Epidermal melanocyte (primary cell): ENCODE measurements around the gene MRPL2.
"Not testable (repeated sequence)": the region's sequence is repeated elsewhere in the genome, so short reads cannot be mapped to it uniquely, and the experiment has no call there.

Experiments used
- DNase-seq: peaks from one replicate; pipeline ENCODE4 v3.0.0; 2011; ENCODE audit warnings: low spot score; ENCODE audit not compliant: insufficient read length

Gene MRPL2

DNA sequence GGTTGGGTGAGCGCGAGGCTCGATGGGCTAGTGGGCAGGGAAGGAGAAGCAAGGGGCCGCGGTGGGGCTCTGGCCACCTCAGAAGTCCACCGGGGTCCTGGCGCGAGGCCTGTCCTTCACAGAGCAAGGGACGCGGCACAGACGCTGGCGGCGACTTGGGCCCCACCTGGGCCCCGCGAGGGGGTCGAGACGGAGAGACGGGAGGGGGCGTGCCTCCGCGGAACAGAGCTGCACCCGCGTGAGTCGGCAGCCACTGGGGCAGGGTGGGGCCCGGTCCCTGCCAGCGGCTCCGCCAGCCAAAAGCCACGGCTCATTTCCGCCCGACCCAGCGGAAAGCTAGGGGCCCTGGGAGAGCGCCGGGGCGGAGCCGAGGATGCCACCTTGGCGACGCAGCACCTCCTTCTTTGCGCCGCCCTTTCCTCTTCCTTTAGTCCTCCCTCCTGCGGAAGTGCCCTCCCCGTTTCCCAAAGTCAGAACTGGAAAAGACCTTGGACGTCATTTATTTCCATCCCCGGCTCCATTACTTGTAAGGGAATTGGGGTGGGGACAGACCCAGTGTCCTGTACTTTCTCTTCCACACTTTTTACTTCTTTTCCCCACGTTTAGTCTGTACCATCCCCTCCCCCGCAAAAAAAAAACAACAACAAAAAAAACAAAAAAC, 5.6 kb downstream of the MRPL2 start, which contains the start of gene CUL7:
Gene CUL7 (minus strand): TSS at position 307 of the 661 bp plus-strand sequence. CDS start 1,063 bp downstream, outside the sequence.
- peak; percentile 99 for DNase-seq

DNA sequence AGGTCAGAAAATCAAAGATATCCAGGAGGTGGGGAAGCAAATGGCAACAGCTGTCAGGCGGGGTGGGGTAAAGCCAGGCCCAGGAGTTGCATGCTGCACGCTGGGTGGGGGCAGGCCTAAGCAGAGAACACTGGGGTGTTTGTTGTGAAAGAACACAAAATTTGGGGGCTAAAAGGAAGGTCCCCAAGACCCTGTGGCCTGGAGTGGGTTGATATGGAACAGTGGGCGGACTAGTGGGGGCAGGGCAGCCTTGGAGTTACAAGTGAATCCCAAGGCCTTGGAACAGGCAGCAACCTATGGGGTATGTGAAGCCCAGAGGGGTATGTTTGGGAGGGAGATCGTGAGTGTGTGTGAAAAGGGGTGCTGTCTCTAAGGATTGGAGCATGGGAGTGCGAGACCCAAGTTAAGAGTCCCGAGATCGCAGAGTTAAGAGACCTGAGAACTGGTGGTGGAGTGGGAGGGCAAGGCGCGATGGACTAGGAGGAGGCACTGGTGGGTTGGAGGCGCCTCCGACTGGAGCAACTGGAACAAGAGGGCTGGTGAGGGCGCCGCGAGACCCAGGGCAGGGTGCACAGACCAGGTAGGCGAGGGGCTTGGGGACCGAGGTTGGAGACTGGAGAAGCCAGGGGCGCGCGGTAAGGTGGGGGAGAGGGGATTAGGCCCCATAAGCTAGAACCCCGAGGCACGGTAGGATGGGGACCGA, 6.2 kb downstream of the MRPL2 start:
- DNase-seq = no peak

DNA sequence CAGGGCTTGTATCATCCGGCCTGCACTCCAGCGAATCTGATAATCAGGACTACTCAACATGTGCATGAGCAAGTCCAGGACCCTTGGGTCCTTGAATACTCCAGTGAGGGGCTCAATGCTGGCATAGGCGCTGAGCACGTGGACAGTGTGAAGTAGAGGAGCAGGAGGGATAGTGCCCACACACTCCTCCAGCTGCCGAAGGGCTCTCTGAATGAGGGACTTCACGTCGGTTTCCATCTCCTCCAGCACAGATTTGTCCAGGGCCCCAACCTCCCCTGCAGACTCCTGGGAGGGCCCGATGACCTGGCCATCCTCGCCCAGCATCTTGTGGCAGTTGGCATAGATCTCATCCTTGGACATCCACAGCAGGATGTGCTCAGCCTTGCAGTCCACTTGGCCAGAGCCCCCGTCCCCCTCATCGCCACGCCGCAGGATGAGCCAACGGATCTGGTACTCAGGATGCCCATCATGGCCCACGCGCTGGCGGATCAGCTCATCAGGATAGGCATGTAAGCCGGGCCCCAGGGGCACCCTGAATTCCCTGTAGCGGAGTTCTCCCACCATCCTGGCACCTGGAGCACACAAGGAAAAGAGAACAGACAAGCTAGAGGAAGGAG, 6.9 kb downstream of the MRPL2 start:
- DNase-seq = no peak

DNA sequence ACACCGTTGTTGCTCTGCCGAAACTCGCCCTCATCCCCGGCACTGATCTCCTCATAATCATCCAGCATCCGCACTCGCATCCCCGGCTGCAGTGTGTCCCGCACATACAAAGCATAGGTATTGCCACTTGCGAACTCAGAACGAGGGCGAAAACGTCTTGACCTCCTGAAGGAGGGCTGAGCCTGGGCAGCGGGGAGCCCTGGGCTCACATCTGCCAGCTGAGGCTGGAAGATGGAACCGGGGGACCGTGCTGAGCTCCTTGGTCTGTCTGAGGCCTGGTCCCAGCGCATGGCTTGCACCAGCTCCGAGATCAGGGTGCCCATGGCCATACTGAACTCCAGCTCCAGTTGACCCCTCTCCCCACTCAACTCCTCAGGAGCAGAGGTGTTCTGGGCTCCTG, 8.3 kb downstream of the MRPL2 start:
- DNase-seq = peak; percentile 10

DNA sequence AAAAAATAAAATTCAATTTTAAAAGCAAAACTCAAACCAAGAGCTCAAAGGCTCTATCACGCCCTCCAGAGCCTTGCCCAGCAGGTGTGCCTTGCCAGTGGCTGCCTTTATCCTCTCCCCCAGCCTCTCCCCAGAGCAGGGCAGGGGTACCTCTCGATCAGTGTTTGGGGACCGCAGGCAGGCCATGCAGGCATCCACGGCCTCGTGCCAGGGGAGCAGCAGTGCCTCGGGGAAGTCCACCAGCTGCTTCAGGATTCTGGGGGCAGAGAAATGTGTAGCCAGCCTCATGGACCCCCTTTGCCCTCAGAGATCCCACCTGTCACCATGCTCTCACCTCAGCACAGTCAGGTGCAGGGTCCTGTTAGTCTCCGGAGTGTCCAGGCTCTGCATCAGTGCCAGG, 11.2 kb downstream of the MRPL2 start:
- DNase-seq = peak; percentile 5

DNA sequence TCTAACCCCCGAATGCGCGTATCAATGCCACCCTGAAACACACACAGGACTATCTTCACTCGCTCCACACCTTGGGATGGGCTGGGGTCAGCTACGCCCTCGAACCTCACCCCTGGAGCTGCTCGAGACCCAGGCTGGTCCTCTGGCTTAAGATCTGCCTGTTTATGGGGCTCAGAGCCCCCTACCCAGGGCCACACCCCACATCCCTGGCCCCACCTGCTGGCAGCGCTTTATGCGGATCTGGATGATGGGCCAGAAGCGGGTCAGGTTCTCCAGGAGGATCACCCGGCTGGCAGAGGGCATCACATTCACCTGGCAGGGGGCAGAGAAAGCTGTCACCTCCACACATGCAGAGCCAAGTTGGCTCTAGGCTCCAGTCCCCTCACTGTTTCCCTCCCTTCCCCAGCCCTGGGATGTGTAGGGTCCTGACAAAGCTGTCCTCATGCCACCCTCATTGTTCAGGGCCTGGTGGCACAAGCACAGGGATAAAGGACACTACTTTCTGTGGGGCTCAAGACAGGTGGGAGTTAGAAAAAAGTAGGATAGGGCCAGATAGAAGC, 13.8 kb downstream of the MRPL2 start:
- peak; percentile 5 for DNase-seq

DNA sequence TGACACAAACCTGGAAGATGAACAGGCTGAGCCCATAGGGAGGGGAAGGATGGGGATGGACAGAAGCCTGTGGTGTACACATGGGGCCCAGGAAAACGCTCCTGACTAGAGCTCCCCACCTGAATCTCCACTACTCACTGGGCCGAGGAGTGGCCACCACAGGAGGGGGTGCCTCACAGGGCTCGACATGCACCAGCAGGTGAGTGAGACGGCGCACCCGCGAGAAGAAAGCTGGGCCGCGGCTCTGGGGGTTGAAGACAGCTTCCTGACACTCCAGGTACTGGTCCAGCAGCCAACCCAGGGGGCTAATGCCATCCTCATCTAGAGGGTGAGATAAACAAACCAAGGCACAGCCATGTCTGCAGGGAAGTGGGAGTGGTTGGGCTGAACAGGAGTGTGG, 15.9 kb downstream of the MRPL2 start:
- DNase-seq = no peak

DNA sequence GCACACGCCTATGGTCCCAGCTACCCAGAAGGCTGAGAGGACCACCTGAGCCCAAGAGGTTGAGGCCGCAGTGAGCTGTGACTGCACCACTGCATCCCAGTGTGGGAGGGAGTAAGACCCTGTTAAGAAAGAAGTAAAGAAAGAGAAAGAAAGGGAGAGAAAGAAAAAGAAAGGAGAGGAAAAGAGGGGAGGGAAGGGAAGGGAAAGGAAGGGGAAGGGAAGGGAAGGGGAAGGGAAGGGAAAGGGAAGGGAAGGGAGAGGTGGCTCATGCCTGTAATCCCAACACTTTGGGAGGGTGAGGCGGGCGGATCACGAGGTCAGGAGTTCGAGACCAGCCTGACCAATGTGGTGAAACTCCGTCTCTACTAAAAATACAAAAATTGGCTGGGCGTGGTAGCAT, 17.8 kb downstream of the MRPL2 start:
- not testable (repeated sequence) for DNase-seq

DNA sequence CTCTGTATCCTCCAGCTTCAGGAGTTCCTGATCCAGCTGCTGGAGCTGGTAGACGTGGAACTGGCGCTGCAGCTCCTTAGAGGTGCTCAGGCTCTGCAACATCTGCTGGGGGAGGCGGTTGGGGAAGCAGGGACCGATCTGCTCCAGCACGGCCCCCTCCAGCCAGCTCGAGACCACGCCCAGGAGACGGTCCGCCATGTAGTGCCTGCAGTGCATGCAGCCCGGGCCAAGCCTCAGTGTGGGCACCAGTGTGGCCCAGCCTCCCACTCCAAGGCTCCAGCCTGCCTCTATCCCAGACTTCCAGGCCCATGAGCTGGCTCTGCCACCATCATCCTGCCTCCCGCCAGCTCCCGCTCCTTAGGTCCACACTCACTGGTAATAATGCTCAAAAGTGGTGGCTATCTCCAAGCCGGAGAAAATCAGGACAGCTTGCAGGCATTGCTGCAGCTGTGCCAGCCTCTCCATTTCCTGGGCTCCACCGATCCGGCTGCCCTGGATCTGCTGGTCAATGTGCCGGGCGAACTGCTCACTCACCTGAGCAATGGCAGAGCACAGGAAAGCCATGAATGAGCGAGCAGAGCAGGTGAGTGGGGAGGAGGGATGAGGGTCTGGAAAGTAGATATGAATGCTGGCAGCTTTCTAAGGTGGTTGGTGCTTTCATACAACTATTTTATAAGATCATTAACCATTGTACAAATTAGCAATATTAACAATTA, 18.5 kb downstream of the MRPL2 start:
- no peak for DNase-seq

DNA sequence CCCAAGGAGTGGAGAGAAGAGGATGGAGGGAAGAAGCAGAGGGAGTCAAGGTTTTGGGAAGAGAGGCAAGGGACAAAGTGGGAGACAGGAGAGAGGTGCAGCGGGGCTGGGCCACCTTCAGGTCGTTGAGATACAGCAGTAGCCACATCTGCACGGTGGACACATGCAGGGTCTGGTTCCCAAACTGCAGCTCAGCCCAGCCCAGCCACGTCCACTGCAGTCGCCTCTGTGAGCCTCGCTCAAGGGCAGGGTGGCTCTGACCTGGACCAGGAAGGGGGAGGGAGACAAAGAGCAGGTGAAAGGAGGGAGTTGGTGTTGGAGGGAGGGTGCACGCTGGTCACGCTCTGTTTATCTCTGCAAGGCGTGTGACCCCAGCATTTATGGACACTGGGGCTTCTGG, 20.5 kb downstream of the MRPL2 start:
- DNase-seq = no peak

DNA sequence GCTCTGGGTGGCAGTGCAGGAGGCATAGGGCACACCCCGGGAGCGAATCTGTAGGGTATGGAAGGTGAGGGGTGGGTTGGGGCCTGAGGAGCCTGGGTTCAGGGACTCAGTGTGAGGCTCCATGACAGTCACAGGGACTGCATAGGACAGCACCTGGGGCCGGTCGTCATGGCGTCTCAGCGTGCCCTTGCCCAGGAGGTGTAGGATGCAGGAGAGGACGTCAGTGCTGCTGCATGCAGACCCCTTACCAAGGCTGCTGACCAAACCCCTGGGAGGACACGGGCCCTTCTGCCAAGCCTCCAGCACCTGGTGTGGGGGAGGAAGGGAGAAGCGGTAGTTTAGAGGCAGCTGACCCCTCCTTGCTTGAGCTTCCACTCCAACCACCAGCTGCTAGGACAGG, 21.5 kb downstream of the MRPL2 start:
- DNase-seq = no peak

DNA sequence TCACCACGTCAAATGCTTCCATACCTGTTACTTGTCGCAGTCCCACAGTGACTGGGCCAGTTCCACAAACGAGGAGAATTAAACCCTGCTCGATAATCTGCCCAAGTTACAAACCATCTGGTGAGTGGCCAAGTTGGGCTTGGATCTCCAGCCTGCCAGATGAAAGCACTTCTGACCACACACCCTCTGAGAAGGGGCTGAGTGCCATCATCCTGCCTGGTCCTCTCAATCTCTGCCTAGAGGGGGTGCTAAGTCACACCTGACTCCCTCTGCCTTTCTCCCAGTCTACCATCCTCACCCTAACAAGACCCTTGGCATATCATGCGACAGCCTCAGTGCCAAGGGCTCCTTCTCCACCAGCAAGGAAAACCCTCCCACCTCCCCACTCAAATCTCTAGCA, 22.0 kb downstream of the MRPL2 start:
- no peak for DNase-seq

DNA sequence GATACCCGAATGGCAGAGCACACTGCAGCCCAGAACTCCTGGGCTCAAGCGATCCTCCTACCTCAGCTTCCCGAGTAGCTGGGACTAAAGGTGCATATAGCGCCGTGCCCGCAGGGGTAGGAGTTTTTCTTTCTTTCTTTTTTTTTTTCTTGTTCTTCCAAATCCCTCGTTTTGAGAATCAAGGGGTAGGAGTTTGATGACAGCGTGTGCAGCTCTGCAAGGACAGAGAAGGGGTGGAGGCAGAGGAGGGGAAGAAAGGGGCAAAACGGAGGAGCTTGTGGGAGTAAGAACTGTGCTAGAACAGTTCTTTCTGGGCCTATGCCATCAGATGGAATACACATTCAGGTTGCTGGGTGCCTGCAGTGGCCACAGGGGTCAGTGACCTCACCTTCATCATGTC, 22.5 kb downstream of the MRPL2 start:
- no peak for DNase-seq

DNA sequence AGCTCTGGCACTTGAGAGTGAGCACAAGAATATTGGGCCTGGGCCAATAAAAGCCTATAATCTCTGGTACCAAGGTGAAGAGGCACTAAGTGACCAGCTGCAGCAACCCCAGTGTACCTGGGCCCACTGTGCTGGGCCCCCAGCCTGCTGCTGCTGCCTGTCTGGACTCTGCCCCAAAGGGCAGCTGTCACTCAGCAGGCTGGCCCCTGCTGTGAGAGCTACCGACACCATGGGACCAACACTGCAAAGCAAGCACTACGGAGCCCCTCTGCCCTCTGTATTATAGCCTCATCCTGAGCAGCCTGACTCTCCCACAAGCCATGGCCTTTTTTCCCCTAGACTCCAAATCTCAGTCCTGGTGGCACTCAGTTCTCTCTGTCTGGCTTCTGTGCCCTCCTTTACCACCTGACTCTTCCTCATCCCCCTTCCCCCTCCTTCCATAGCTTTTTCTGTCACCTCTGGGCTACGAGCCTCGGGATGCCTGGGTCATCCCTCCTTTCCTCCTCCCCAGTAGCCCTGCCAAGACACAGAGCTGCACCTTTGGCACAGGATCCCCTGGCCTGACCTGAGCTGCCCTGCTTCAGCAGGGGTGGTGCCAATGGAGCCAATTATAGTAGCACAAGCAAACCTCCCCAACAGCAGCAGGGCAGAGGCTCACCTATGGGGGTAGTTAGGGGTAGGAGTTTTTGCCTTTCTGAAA, 23.6 kb downstream of the MRPL2 start:
- DNase-seq = no peak

DNA sequence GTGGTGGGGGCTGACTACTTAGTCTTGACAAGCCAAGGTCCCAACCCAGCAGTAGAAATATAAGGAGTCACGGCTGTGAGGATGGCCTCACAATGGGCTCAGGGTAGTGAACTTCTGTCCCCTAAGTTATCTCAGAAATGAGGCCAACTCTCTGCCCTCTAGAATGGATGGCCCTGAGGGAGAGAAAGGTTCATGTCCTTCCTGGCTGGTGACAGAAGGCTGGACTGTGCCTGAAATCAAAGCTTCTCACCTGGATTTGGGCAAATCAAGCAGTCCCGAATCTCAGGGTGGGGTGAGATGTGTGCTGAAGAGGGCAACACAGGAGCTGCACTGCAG, 25.1 kb downstream of the MRPL2 start:
- DNase-seq = no peak

DNA sequence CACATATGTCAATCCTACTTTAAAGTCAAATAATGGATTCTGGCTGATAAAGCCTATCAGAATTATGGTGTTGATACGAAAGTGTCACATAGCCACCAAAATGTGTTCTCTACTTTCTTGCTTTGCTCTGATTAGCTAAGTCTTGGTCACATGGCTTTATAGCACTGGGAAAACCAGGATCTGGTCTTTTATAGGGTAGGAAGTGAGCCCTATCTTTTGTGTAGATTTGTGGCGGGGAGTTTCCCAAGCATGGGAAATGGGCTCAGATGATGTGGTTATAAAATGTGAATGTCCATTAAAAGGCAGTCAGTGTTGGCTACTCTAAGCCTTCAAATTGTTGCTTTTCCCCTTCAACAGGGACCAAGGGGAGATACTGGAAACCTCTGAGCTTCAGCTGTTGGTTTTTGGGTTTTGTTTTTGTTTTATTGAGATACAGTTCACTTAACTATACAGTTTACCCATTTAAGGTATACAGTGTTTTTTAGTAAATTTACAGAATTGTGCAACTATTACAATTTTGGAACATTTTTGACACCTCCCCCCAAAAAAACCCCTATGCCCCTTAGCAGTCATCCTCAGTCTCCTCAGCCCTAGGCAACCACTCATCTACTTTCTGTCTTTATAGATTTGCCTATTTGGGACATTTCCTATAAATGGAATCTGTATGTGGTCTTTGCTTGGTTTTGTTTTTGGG, 25.6 kb downstream of the MRPL2 start:
- DNase-seq = no peak

DNA sequence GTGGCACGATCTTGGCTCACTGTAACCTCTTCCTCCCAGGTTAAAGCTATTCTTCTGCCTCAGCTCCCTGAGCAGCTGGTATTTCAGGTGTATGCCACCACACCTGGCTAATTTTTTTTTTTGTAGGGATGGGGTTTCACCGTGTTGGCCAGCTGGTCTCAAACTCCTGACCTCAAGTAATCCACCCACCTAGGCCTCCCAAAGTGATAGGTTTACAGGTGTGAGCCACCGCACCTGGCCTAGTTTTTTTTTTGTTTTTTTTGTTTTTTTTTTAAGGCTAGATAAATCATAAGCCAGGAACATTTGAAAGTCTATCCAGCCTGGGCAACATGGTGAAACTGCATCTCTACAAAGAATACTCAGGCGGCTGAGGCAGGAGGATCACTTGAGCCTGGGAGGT, 26.9 kb downstream of the MRPL2 start:
- no peak for DNase-seq

DNA sequence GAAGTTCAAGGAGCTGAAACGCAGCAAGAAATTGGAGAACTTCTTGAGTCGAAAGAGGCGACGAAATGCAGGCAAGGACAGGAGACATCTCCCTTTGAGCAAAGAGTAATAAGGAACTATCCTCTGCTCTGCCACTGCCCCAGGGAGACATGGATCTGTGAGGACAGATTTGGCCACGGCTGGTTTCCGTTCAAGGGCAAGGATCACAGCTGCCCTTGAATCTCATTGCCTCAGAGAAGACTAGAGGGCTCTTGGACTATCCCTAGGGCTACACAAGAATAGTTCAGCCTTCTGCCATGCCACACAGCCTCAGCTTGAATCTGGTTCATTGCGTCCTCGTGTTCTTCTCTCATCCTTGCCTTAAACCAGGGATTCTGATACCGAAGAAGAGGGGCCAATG, 30.1 kb downstream of the MRPL2 start:
- no peak for DNase-seq

DNA sequence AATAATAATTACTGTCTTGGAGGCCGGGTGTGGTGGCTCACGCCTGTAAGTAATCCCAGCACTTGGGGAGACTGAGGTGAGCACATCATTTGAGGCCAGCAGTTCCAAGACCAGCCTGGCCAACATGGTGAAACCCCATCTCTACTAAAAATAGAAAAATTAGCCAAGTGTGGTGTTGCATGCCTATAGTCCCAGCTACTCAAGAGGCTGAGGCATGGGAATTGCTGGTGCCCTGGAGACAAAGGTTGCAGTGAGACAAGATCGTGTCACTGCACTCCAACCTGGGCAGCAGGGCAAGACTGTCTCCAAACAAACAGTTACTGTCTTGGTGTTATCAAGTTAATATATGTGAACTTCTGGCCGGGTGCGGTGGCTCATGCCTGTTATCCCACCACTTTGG, 32.9 kb downstream of the MRPL2 start:
- no peak for DNase-seq

DNA sequence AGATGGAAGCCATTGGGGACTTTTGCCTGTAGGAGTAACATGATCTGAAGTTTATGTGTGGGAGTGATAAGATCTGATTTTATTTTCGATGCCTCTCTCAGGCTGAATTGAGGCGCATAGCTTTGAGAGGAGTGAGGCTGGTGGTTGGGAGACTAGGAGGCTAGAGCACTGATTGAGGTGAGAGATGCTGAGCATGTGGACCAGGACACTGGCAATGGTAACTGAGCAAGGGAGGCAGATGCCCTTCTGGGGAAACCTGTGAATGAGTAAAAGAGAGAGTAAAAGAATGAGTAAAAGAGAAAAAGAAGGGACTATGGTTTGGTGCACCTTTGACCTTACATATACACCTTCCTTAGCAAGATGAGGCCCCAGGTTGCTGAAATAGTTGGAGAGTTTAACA, 34.8 kb downstream of the MRPL2 start:
- DNase-seq = no peak
